Suprapubic skin (tissue), 3 donors: ENCODE data around the gene GSK3B.

ENCODE experiments used
- POLR2AphosphoS5 ChIP-seq, 3 donors: sonication (generic); formaldehyde crosslinking; IDR thresholded peaks; one replicate each; pipeline ENCODE4 v1.6.1; 2017; ENCODE audit warnings: antibody characterized with exemption in 3 of 3
- TF ChIP-seq, protein P1 (sequence below), 2 donors: fragments of 200-600 bp in 1 of 2; fragments of 450-650 bp in 1 of 2; sonication (generic) in 1 of 2; IDR thresholded peaks; one replicate each; pipeline ENCODE4 v1.5.1; 2016 to 2019; ENCODE audit warnings: antibody characterized with exemption in 2 of 2, mild to moderate bottlenecking in 1 of 2, moderate library complexity in 1 of 2

GRCh38 chr3:119989981-119990655 lies 104.1 kb downstream of the GSK3B start:
- TF ChIP-seq, protein P1, sequence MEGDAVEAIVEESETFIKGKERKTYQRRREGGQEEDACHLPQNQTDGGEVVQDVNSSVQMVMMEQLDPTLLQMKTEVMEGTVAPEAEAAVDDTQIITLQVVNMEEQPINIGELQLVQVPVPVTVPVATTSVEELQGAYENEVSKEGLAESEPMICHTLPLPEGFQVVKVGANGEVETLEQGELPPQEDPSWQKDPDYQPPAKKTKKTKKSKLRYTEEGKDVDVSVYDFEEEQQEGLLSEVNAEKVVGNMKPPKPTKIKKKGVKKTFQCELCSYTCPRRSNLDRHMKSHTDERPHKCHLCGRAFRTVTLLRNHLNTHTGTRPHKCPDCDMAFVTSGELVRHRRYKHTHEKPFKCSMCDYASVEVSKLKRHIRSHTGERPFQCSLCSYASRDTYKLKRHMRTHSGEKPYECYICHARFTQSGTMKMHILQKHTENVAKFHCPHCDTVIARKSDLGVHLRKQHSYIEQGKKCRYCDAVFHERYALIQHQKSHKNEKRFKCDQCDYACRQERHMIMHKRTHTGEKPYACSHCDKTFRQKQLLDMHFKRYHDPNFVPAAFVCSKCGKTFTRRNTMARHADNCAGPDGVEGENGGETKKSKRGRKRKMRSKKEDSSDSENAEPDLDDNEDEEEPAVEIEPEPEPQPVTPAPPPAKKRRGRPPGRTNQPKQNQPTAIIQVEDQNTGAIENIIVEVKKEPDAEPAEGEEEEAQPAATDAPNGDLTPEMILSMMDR (IDR thresholded peaks at IDR 0.05): no peak
- no peak for TF ChIP-seq POLR2AphosphoS5 (IDR thresholded peaks at IDR 0.05)
